Hepatocyte (in vitro differentiated cells): Measurements from ENCODE around the gene CLCN7.

Source experiments
- EZH2 ChIP-seq: fragments of 200-600 bp; sonication (generic); IDR thresholded peaks from 2 replicates; pipeline ENCODE4 v1.6.1; 2016; ENCODE audit warnings: antibody characterized with exemption, mild to moderate bottlenecking, borderline replicate concordance
- EZH2phosphoT487 ChIP-seq: fragments of 200-600 bp; sonication (generic); IDR thresholded peaks from one replicate; pipeline ENCODE4 v1.6.1; 2018; ENCODE audit warnings: antibody characterized with exemption, mild to moderate bottlenecking, low read depth, moderate library complexity; ENCODE audit not compliant: unreplicated experiment, severe bottlenecking
- TF ChIP-seq, protein P1 (sequence below): fragments of 200-600 bp; sonication (generic); IDR thresholded peaks from 2 replicates; pipeline ENCODE4 v1.5.1; 2016; ENCODE audit warnings: antibody characterized with exemption, mild to moderate bottlenecking; ENCODE audit not compliant: poor library complexity

- TF ChIP-seq, protein P1, sequence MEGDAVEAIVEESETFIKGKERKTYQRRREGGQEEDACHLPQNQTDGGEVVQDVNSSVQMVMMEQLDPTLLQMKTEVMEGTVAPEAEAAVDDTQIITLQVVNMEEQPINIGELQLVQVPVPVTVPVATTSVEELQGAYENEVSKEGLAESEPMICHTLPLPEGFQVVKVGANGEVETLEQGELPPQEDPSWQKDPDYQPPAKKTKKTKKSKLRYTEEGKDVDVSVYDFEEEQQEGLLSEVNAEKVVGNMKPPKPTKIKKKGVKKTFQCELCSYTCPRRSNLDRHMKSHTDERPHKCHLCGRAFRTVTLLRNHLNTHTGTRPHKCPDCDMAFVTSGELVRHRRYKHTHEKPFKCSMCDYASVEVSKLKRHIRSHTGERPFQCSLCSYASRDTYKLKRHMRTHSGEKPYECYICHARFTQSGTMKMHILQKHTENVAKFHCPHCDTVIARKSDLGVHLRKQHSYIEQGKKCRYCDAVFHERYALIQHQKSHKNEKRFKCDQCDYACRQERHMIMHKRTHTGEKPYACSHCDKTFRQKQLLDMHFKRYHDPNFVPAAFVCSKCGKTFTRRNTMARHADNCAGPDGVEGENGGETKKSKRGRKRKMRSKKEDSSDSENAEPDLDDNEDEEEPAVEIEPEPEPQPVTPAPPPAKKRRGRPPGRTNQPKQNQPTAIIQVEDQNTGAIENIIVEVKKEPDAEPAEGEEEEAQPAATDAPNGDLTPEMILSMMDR: no peak
- no peak for TF ChIP-seq EZH2
- TF ChIP-seq EZH2phosphoT487: no peak
Observed at GRCh38 chr16:1474082-1474795, 589 bp downstream of the CLCN7 start.
